ENCODE data around the gene MCF2L2.

- no peak for TF ChIP-seq CTCF (conservative IDR thresholded peaks at IDR 0.05 in 1 of 2, IDR thresholded peaks at IDR 0.05 in 1 of 2; ENCODE audit: extremely low read depth in 1 of 2, insufficient read depth in 1 of 2, low read depth in 1 of 2, low read length in 2 of 2)
- no peak for TF ChIP-seq EZH2 (IDR thresholded peaks at IDR 0.05; ENCODE audit: borderline replicate concordance, low read length)
These were observed 270.3 kb downstream of the MCF2L2 start for GRCh38 chr3:183158113-183158512.
